GM19438 (cell line): ENCODE measurements around the gene CCNF.
"Not testable (repeated sequence)": the region's sequence is repeated elsewhere in the genome, so short reads cannot be mapped to it uniquely, and the experiment has no call there.

Experiments
- ATAC-seq: cut with Tn5 transposase; IDR thresholded peaks from one replicate; pipeline ENCODE4 v1.9.1; 2021; ENCODE audit warnings: low read depth; ENCODE audit not compliant: unreplicated experiment

CCNF gene, protein sequence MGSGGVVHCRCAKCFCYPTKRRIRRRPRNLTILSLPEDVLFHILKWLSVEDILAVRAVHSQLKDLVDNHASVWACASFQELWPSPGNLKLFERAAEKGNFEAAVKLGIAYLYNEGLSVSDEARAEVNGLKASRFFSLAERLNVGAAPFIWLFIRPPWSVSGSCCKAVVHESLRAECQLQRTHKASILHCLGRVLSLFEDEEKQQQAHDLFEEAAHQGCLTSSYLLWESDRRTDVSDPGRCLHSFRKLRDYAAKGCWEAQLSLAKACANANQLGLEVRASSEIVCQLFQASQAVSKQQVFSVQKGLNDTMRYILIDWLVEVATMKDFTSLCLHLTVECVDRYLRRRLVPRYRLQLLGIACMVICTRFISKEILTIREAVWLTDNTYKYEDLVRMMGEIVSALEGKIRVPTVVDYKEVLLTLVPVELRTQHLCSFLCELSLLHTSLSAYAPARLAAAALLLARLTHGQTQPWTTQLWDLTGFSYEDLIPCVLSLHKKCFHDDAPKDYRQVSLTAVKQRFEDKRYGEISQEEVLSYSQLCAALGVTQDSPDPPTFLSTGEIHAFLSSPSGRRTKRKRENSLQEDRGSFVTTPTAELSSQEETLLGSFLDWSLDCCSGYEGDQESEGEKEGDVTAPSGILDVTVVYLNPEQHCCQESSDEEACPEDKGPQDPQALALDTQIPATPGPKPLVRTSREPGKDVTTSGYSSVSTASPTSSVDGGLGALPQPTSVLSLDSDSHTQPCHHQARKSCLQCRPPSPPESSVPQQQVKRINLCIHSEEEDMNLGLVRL

DNA sequence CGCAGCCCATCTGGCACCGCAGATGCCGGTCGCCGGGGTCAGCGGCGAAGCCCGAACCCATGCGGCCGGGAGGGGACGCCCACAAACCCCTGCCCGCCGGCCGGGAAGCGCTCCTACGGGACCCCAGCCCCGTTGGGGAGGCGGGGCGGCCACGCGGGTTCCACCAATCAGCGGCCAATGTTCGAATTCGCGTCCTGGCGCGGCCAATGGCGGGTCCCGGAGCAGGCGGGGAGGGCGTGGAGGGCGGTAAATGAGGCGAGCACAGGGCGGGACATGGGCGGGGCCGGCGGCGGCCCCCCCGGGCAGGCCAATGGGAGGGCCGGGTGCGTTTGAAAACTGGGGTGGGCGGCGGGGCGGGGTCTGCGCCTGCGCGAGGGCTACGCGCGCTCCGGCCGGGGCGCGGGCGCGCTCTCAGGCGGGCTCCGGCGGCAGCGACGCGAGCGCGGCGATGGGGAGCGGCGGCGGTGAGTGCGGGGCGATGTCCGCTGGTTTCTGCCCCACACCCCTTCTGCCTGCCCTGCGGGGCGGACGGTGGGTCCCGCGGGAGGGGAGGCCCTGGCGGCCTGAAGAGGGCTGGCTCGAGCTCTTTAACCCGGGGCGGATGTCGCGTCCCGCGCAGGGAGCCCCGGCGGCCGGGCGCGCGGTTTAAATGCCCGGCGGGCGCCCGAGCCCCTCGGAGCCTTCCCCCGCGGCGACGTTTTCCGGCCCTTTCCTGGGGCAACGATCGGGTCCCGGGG, at the start of gene CCNF:
Gene CCNF, plus strand, starts transcription at position 414 of the 737 bp plus-strand sequence. Its CDS starts 35 bp downstream, at position 449.
- peak; percentile 76 for ATAC-seq

DNA sequence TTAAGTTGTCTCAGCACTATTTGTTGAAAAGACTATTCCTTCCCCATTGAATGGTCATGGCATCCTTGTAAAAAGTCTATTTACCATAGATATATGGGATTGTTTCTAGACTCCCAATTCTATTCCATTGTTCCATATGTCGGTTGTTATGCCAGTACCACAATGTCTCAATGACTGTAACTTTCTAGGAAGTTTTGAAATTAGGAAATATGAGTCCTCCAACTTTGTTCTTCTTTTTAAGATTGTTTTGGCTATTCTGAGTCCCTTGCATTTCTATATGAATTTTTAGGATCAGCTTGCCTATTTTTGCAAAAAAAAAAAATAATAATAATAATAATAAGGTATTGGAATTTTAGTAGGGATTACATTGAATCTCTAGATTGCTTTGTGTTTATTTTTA, 45.7 kb upstream of the CCNF start:
- no peak for ATAC-seq

DNA sequence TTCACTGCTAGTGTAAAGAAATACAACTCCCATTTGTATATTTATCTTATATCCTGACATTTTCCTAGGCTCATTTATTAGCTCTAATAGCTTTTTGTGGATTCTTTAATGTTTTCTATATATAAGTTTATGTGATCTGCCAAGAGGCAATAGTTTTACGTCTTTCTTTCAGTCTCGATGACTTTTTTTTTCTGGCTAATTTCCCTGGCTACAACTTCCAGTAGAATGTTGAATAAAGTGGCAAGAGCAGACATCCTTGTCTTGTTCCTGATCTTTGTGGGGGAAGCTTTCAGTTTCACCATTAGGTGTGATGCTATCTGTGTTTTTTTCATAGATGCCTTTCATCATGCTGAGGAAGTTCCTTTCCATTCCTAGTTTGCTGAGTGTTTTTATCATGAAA, 44.8 kb upstream of the CCNF start:
- no peak for ATAC-seq

DNA sequence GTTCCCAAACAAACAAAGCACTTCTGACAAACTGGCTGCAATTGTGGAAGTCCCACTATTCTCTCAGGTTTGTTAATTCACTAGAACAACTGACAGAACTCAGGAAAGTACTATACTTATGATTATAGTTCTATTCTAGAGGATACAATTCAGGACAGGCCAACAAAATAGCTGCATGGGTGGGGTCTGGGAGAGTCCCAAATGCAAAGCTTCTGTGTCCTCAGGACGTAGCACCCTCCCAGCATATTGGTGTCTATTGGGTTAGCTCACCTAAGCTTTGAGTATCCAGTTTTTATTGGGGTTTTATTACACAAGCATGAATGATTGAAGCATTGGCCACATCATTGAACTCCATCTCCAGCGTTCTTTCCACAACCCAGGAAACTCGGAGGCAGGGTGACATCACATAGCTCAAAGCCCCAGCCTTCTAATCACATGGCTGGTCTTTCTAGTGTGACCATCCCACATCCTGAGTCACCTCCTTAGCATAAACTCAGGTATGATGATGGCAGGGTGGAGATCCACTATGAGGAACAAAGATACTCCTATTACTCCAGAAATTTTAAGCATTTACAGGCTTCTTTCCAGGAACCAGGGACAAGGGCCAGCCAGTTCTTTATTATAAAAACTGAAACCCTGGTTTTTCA, 43.9 kb upstream of the CCNF start:
- no peak for ATAC-seq

DNA sequence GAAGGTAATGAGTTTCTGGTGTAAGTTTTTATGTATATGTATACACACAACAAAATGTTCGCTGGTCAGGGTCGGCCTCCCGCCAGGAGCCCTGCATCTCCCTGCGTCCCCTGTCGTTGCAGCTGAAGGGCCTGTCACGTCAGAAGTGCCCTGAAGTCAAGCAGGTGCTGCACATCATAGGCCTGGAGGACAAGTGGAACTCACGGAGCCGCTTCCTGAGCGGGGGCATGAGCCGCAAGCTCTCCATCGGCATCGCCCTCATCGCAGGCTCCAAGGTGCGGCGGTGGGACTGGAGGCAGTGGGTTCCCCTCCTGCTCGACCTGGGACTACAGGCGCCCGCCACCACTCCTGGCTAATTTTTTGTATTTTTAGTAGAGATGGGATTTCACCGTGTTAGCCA, 43.3 kb upstream of the CCNF start:
- not testable (repeated sequence) for ATAC-seq

DNA sequence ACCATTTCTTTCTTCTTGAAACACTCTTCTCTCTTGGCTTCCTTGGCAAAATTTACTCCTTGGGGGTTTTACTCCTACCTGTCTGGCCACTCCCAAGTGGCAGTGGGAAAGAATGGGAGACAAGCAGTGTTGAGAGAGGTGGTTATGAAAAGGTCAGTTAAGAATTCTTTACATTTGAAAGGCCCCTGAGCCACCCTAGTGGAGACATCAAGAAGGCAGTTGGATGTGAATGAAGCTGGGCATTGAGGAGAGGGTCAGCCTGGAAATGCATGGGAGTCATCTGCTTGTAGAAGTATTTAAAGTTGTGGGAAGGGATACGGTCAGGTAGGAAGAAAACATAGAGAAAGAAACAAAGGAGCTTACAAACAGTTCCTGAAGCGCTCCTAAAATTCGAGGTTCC, 42.3 kb upstream of the CCNF start:
- no peak for ATAC-seq

DNA sequence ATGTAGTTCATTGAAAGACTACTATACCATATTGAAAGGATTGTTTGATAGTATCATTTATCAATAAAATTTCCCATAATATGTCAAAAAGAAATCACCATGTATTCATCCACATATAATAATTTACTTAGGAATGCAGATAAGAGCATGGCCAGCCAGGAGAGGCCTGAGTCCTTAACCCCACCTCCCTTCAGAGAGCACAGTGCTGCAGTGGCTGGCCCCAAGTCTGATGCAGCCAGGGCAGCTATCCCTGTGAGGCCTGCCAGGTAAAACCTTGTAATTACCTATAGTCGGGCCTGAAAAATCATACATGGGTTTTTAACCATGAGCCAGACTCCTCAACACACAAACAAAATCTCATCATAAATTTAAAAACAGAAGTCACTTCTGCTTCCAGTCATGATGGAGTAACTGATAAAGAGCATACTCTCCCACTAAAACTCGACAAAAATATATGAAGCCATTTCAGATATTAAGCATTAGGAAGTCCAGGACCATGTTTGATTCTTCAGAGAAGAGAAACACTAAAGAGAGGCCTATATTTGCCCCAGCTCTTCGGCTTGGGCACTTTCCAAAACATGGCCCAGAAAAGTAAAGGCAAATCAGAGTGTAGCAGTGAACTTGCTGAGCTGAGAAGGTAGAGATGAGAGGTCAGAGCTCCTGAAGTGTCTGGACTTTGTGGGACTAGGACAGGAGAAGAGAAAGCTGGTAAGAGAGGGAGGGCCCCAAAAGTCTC, 40.9 kb upstream of the CCNF start:
- no peak for ATAC-seq

DNA sequence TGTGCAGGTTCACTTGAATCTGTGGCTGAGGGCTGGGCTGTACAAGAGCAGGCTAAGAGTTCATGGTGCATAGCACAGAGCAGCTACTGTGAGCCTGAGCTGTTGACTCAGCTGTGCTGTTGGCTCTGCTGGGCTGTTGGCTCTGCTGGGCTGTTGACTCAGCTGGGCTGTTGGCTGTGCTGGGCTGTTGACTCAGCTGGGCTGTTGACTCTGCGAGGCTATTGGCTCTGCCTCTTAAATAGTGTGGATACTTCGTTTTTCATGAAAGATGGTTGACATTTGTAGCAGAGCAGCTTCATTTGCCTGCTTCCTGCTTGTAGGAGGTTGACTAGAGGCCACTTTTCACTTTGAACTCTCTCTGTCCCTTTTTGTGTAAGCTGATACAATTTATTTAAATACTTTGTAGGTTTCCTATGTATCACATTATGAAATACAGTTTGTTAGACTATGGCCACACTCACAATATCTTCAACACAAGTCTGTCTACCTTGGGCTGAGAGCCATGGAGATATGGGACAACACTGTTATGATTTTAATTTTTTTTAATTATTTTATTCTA, 40.3 kb upstream of the CCNF start:
- ATAC-seq = no peak

DNA sequence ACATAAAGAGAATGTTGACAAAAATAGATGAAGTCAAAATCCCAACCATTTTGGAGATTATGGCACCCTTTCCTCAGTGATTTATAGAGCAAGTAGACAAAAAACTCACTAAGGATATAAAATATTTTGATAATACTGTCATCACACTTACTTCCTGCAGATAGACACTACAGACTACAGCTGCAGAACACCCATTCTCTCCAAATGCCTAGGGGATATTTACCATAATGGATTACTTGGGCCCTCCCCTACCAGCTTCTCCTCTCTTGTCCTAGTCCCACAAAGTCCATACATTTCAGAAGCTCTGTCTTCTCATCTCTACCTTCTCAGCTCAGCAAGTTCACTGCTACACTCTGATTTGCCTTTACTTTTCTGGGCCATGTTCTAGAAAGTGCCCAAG, 37.2 kb upstream of the CCNF start:
- no peak for ATAC-seq

DNA sequence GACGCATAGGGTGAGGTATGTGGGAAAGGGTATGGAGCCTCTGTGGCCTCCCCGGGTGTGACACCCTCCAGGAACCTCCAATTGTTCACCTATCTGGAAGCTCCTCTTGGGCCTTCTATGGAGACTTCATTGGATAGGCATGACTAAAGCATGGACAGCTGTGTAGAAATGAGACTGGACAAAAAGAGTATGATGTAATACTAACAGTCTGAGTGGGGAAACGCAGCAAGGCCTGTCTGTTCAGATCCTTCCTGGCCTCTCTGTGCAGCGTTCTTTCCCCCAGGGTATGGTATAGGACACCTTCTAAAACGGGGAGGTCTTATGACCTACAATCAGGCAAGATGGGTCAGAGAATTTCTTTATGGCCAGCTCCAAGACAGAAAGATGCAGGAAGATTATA, 30.7 kb upstream of the CCNF start:
- no peak for ATAC-seq

DNA sequence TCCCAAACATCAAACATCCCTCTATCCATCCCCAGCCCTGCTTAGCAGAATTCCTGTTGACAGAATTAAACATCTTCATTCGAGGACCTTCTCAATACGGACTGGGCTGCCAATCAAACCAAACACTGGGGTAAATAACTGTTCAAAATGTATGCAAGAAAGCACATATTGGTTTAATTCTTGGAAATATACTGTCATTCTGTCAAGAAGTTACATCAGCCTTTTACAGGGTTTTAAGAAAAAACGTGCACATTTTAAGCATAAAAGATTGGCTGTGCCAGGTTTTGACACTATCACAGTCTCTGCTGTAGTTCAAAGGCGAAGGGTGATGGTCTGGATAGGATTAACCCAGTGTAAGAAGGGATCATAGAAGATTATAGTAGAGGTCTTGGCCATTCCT, 25.1 kb upstream of the CCNF start:
- no peak for ATAC-seq

DNA sequence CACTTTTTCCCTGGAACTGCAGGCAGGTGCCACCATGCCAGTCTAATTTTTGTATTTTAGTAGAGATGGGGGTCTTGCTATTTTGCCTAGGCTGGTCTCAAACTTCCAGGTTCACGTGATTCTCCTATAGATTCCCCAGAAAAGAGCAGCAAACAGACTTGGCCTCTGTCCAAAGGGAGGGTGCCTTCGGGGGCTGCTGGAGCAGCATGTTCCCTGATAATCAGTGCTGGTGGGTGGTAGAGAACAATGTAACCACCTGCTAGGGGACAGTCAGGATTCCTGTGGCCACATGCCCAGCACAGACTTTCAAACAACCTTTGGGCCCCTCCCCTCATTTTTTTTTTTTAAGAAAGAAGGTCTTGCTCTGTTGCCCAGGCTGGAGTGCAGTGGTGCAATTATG, 14.2 kb upstream of the CCNF start:
- no peak for ATAC-seq

DNA sequence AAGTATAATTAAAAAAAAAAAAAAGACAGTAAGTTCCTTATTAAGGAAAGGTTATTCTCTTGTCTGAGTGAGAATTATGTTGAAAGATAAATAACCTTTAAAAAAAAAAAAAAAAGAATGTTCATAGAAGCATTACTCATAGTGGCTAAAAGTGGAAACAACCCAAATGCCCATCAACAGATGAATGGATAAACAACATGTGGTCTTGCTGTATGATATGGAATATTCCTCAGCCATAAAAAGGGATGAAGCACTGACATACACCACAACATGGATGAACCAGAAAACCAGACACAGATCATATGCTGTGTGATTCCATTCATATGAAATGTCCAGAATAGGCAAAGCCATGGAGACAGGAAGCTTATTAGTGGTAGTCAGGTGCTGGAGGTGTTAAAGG, 9.2 kb upstream of the CCNF start:
- ATAC-seq = no peak

DNA sequence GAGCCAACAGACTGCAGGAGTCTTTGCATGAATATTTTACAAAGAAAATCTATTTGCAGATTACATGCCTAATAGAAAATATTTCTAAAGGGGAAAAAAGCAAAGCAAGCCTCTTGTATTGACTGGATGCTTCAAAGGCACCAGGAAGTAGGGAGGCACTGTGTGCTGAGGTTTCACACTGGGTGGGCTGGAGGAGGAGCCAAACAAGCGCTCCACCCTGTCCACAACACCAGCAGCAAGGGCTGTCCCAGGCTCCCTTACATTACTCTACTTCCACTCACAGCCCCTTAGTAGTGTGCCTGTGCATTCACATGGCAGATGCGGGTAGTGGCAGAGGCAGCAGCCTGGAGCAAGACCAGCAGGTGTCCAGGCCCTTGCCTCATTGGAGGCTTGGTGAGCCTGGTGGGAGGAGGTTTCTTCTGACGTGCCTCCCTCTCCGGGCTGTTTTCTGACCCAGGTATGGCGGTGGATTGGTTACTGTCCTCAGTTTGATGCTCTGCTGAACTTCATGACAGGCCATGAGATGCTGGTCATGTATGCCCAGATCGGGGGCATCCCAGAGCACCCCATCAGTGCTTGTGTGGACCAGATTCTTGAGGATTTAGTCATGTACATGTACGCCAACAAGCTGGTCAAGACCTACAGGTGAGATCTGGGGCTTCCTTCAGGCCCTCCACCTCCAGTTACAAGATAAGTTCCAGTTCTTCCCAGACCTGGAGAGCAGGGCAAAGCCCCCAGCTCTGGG, 7.0 kb upstream of the CCNF start:
- no peak for ATAC-seq

DNA sequence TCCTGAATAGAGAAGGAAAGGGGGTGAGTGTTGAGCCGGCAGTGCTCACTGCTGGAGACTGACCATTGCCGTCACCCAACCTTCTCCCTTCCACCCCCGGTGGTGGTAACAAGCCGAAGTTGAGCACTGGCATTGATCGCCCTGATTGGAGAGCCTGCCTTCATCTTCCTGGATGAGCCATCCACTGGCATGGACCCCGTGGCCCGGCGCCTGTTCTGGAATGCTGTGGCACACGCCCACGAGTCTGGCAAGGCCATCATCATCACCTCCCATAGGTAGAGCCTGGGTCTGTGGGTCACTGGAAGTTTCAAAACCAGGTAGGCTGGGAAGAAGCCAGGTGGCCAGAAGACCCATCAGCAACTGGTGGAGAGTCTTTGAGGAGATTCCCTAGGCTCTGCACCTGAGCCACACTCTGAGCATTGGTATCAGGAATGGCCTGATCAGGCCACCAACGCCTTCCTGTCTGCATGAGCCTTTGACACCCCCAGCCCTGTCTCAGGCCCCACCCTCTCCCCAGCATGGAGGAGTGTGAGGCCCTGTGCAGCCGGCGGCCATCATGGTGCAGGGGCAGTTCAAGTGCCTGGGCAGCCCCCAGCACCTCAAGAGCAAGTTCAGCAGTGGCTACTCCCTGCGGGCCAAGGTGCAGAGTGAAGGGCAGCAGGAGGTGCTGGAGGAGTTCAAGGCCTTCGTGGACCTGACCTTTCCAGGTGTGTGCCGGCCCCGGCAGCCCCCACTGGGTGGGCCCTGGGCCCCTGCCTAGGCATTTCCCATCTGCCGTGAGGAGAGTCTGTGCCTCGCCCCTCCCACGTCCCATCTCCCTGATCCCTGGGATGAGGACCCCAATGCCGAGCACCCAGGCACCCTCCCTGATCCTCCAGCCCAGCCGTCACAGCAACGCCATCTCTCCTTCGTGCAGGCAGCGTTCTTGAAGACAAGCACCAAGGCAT, 4.9 kb upstream of the CCNF start:
- ATAC-seq = no peak

DNA sequence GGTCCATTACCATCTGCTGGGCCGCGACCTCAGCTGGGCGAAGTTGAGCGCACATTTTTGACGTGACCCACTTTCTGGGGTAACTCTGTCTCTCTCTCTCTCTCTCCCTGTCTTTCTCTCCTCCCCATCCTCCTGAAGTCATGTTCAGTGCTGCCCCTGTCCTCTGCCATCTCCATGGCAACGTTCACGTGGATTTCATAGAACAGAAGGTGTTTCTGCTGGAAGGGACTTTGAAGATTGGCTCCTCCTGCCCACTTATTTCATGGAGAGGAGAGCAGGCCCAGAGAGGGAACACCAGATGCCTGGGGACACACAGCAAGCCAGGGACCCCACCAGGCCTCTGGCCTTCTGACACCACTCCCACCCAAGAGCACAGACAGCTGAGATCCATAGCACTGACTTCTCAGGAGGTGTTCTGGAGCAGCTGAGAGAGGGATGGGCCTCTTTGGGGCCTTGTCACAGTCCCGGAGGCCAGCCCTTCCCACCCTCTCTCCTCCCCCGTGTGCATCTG, 4.2 kb upstream of the CCNF start:
- no peak for ATAC-seq

DNA sequence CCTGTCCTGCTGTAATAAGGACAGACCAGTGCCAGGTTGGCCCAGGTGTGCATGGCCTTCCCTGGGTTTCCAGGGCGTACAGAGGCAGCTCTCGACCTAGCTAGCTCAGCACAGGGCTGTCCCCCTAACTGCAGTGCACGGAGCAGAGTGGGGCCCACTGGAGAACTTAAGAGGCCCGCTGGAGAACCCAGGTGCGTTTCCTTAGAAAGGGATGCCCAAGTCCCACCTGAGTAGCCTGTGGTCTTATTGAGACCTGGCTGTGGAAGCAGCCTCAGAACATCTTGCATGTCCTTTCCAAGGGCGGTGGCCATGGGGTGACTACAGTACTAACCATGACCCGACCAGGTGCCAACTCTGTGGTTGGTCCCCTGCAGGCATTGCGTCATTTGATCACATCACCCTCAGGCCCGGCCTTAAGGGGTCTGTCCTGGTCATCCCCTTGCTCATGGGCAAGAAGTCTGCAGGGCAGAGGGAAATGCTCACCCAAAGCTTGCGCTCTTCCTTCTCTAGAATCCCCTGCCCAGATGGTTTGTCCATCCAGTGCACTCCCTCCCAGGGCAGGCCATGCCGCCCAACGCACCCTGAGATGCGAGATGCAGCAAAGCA, 3.3 kb upstream of the CCNF start:
- no peak for ATAC-seq
